Adrenal gland (tissue), 5 donors: Measurements from ENCODE around the gene MYNN.

Experiments used
- CTCF ChIP-seq, 6 experiments: fragments of 450-650 bp in 4 of 6; fragments of 200-600 bp in 2 of 6; sonication (generic) in 1 of 6; IDR thresholded peaks; 1 replicate in 5 of 6; 2 replicates in 1 of 6; pipeline versions ENCODE4 v1.5.1 to v1.8.0; 2016 to 2021; ENCODE audit warnings: antibody characterized with exemption in 6 of 6, mild to moderate bottlenecking in 2 of 6, moderate library complexity in 1 of 6
- POLR2A ChIP-seq, 2 donors: fragments of 450-650 bp; IDR thresholded peaks; one replicate each; pipeline ENCODE4 v1.6.1; 2017; ENCODE audit warnings: antibody characterized with exemption in 2 of 2, mild to moderate bottlenecking in 2 of 2, moderate library complexity in 1 of 2
- donor health status: DM: no; HTN: no; CAD: no.

DNA sequence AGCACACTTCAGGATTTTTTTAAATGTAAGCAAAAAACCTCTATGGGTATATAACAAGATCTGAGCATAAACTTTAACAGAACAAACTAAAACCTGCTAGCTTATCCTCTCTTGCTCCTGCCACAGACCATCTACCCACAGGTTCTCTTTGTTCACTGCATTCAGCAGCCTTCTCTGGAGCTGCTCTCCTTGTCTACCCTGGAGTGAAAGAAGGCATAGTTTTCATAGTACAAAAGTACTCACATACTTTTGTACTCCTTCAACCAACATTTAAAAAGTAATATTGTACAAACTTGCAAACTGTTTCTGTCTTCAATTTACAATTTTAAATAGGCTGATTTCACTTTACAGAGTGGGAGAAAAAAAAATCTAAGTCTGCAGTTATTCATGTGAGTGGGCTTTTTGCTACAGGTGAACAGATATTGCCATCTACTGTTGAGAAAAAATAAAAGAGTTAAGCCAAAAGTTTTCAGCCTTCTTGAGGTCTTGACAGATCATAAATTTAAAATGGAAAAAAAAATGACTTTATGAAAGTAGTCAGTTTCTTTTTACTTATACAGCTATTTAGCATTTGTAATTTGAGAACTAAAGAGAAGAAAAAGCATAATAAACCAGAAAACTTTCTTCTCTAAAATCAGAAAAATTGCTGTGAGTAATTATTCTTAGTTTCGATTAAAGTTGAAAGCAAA lies 28.7 kb upstream of the MYNN start:
- peak in 3 of 6 experiments; percentile 24 to 41 (median 37) for TF ChIP-seq CTCF (IDR thresholded peaks at IDR 0.05)
- TF ChIP-seq POLR2A (IDR thresholded peaks at IDR 0.05), result no peak
